Stomach (tissue), 9 donors: ENCODE results near the gene RICTOR. TPM values are rescaled to one million over a fixed set of nuclear protein-coding genes. Genes with fewer than 3 reads are reported as not detected.
A peak's percentile ranks its signal among the peaks of the same experiment; 100 is the strongest.

Experiments
- DNase-seq, 2 donors: peaks; one replicate each; pipeline versions ENCODE4 v3.0.0 to v3.0.0-alpha.2; 2013 to 2019
- H3K27ac ChIP-seq, 5 donors: fragments of 200-600 bp in 4 of 5; sonication (generic) in 4 of 5; one replicate each; pipeline ENCODE4 v1.5.1; 2013 to 2019; ENCODE audit warnings: mild to moderate bottlenecking in 1 of 5, moderate library complexity in 1 of 5
- H3K27me3 ChIP-seq, 3 donors: fragments of 200-600 bp; sonication (generic); one replicate each; pipeline ENCODE4 v1.5.1; 2017 to 2019; ENCODE audit warnings: mixed run types in 1 of 3
- H3K36me3 ChIP-seq, 4 donors: fragments of 200-600 bp; sonication (generic); 1 replicate in 3 of 4; 2 replicates in 1 of 4; pipeline ENCODE4 v1.5.1; 2016 to 2019
- H3K4me1 ChIP-seq, 4 donors: fragments of 200-600 bp; sonication (generic); one replicate each; pipeline ENCODE4 v1.5.1; 2016 to 2019
- H3K4me3 ChIP-seq, 4 donors: fragments of 200-600 bp; sonication (generic) in 3 of 4; one replicate each; pipeline ENCODE4 v1.5.1; 2016 to 2019; ENCODE audit warnings: mild to moderate bottlenecking in 1 of 4
- H3K9me3 ChIP-seq, 4 donors: fragments of 200-600 bp; sonication (generic); one replicate each; pipeline ENCODE4 v1.5.1; 2016 to 2019
- CTCF ChIP-seq, 7 experiments: fragments of 450-650 bp in 4 of 7; fragments of 200-600 bp in 3 of 7; sonication (generic) in 3 of 7; IDR thresholded peaks; one replicate each; pipeline ENCODE4 v1.5.1; 2016 to 2019; ENCODE audit warnings: antibody characterized with exemption in 7 of 7, control low read depth in 2 of 7, mild to moderate bottlenecking in 1 of 7
- EP300 ChIP-seq: sonication (generic); formaldehyde crosslinking; IDR thresholded peaks from one replicate; pipeline ENCODE4 v1.6.1; 2017; ENCODE audit warnings: antibody characterized with exemption
- POLR2A ChIP-seq, 4 donors: fragments of 450-650 bp; IDR thresholded peaks; one replicate each; pipeline ENCODE4 v1.6.1; 2016; ENCODE audit warnings: antibody characterized with exemption in 4 of 4, control low read depth in 2 of 4, mild to moderate bottlenecking in 1 of 4, moderate library complexity in 1 of 4
- POLR2AphosphoS5 ChIP-seq, 3 donors: sonication (generic); formaldehyde crosslinking; IDR thresholded peaks; one replicate each; pipeline ENCODE4 v1.6.1; 2016; ENCODE audit warnings: antibody characterized with exemption in 3 of 3
- WGBS, 5 donors: extraction: QIAGEN DNeasy Blood & Tissue Kit in 3 of 5; methylation state at CpG; one replicate each; pipeline versions ENCODE4 v1.1.5 to v1.1.7; 2013 to 2018; 5-methylcytosine and 5-hydroxymethylcytosine counted together
- intact Hi-C: fragments of 100-400 bp; cut with DNase I; formaldehyde crosslinking; loops from one replicate; pipeline ENCODE4 v1.15.1; 2023; ENCODE audit warnings: low total_unique reads
- polyA plus RNA-seq, 3 donors: library from polyadenylated mRNA; stranded (reverse); fragments of 200-250 nt; gene quantifications; one replicate each; pipeline ENCODE4 v1.2.3, GENCODE V29; 2013
- total RNA-seq, 5 donors: library from RNA; depleted of rRNA; stranded (reverse); fragments of >200 nt; gene quantifications; one replicate each; pipeline versions ENCODE4 v1.1.0 to v1.2.3, GENCODE V29; 2014 to 2016
- donor health status: healthy with polysubstance abuse.
- donor health status: Bipolar disorder and iron deficiency.
- donor health status: healthy.

Gene RICTOR
- total and polyA plus RNA-seq, 8 donors, result 2.3 to 125 (median 23.8) TPM

GRCh38 chr5:39031041-39031440 lies 43.2 kb downstream of the RICTOR start:
- Histone ChIP-seq H3K4me3 (no peak overlapping the region), H3K4me1 (peaks cover 0 to 33% (median 17%) of the 10 kb centered on the region in 4 donors), H3K9me3 (peaks cover 0 to 14% (median 5%) of the 10 kb centered on the region in 4 donors), H3K27ac (no peak overlapping the region), H3K27me3 (no peaks in the 10 kb centered on the region), H3K36me3 (peaks cover 0 to 7% (median 3%) of the 10 kb centered on the region in 4 donors)
- 24 to 60% (median 50%) methylated on average over 1 of the region's 1 CpG for WGBS, 5 donors
- intact Hi-C loops, result no loop called here
- DNase-seq, result no peak
- no peak for TF ChIP-seq POLR2A (IDR thresholded peaks at IDR 0.05)

- intact Hi-C loops, result no loop called here
- no peak for TF ChIP-seq POLR2A (IDR thresholded peaks at IDR 0.05)
- no peak for TF ChIP-seq POLR2AphosphoS5 (IDR thresholded peaks at IDR 0.05)
- no peak for TF ChIP-seq CTCF (IDR thresholded peaks at IDR 0.05)
- H3K9me3 ChIP-seq, result peaks cover 0 to 9% (median 2%) of the 10 kb centered on the region in 4 donors
- WGBS, 5 donors, result 80 to 97% (median 94%) methylated on average over 4 of the region's 4 CpGs
- peaks cover 0 to 9% (median 7%) of the 10 kb centered on the region in 4 donors for H3K36me3 ChIP-seq
- no peak for DNase-seq
- H3K27me3 ChIP-seq, result no peaks in the 10 kb centered on the region
- H3K4me3 ChIP-seq, result no peak overlapping the region
- peaks cover 0 to 30% (median 7%) of the 10 kb centered on the region in 4 donors for H3K4me1 ChIP-seq
- no peak overlapping the region for H3K27ac ChIP-seq
Observed at GRCh38 chr5:39025456-39025855, 48.7 kb downstream of the RICTOR start.

GRCh38 chr5:39024884-39025283 lies 49.3 kb downstream of the RICTOR start:
- Histone ChIP-seq H3K4me1 (peaks cover 0 to 27% (median 5%) of the 10 kb centered on the region in 4 donors), H3K4me3 (no peak overlapping the region), H3K27ac (no peak overlapping the region), H3K36me3 (peaks cover 0 to 15% (median 13%) of the 10 kb centered on the region in 4 donors), H3K9me3 (peaks cover 0 to 9% (median 2%) of the 10 kb centered on the region in 4 donors), H3K27me3 (no peaks in the 10 kb centered on the region)
- TF ChIP-seq EP300, result no peak
- TF ChIP-seq CTCF (IDR thresholded peaks at IDR 0.05), result no peak
- TF ChIP-seq POLR2AphosphoS5 (IDR thresholded peaks at IDR 0.05), result no peak
- intact Hi-C loops, result no loop called here
- no peak for DNase-seq

- Histone ChIP-seq H3K9me3 (peaks cover 0 to 9% (median 2%) of the 10 kb centered on the region in 4 donors), H3K27me3 (no peaks in the 10 kb centered on the region), H3K4me1 (peaks cover 0 to 27% (median 5%) of the 10 kb centered on the region in 4 donors), H3K27ac (no peak overlapping the region), H3K36me3 (peaks cover under 1 to 23% (median 20%) of the 10 kb centered on the region in 4 donors), H3K4me3 (no peak overlapping the region)
- peak in 1 of 2 donors; percentile 16 for DNase-seq
- WGBS, 5 donors, result 74 to 81% (median 79%) methylated on average over 7 of the region's 7 CpGs
- no peak for TF ChIP-seq CTCF (IDR thresholded peaks at IDR 0.05)
- TF ChIP-seq EP300, result no peak
- TF ChIP-seq POLR2A (IDR thresholded peaks at IDR 0.05), result no peak
- TF ChIP-seq POLR2AphosphoS5 (IDR thresholded peaks at IDR 0.05), result no peak
- intact Hi-C loops, result no loop called here
Observed at GRCh38 chr5:39024005-39024404, 50.2 kb downstream of the RICTOR start.

GRCh38 chr5:39023121-39023520 lies 51.1 kb downstream of the RICTOR start:
- Histone ChIP-seq H3K4me1 (peaks cover 0 to 27% (median 5%) of the 10 kb centered on the region in 4 donors), H3K27me3 (no peaks in the 10 kb centered on the region), H3K9me3 (peaks cover 0 to 3% (median 0%) of the 10 kb centered on the region in 4 donors), H3K4me3 (no peak overlapping the region), H3K36me3 (peaks cover 6 to 32% (median 27%) of the 10 kb centered on the region in 4 donors), H3K27ac (no peak overlapping the region)
- 81 to 90% (median 87%) methylated on average over 4 of the region's 4 CpGs for WGBS, 5 donors
- intact Hi-C loops, result no loop called here
- TF ChIP-seq POLR2A (IDR thresholded peaks at IDR 0.05), result no peak
- TF ChIP-seq EP300, result no peak
- no peak for TF ChIP-seq CTCF (IDR thresholded peaks at IDR 0.05)
- no peak for TF ChIP-seq POLR2AphosphoS5 (IDR thresholded peaks at IDR 0.05)
- DNase-seq, result no peak
